ENCODE measurements around the gene MCTP2. TPM values are rescaled to one million over a fixed set of nuclear protein-coding genes. Genes with fewer than 3 reads are reported as not detected.

MCTP2 gene, protein sequence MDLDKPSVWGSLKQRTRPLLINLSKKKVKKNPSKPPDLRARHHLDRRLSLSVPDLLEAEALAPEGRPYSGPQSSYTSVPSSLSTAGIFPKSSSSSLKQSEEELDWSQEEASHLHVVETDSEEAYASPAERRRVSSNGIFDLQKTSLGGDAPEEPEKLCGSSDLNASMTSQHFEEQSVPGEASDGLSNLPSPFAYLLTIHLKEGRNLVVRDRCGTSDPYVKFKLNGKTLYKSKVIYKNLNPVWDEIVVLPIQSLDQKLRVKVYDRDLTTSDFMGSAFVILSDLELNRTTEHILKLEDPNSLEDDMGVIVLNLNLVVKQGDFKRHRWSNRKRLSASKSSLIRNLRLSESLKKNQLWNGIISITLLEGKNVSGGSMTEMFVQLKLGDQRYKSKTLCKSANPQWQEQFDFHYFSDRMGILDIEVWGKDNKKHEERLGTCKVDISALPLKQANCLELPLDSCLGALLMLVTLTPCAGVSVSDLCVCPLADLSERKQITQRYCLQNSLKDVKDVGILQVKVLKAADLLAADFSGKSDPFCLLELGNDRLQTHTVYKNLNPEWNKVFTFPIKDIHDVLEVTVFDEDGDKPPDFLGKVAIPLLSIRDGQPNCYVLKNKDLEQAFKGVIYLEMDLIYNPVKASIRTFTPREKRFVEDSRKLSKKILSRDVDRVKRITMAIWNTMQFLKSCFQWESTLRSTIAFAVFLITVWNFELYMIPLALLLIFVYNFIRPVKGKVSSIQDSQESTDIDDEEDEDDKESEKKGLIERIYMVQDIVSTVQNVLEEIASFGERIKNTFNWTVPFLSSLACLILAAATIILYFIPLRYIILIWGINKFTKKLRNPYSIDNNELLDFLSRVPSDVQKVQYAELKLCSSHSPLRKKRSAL
- total RNA-seq (10 to 100 TPM in 1 of 2 donors, 1 to 10 TPM in 1; 7.6 to 13.8 TPM), polyA plus RNA-seq (ENCODE audit: insufficient read depth, low read depth, low replicate concordance) (6.7 TPM)
- long read RNA-seq, donor 1, partial matches to known transcripts, result 0 of 1 reads
- long read RNA-seq, donor 1, other reads (novel, unspliced or antisense), result 0 of 1 reads
- long read RNA-seq, donor 2, result 0 reads

DNA sequence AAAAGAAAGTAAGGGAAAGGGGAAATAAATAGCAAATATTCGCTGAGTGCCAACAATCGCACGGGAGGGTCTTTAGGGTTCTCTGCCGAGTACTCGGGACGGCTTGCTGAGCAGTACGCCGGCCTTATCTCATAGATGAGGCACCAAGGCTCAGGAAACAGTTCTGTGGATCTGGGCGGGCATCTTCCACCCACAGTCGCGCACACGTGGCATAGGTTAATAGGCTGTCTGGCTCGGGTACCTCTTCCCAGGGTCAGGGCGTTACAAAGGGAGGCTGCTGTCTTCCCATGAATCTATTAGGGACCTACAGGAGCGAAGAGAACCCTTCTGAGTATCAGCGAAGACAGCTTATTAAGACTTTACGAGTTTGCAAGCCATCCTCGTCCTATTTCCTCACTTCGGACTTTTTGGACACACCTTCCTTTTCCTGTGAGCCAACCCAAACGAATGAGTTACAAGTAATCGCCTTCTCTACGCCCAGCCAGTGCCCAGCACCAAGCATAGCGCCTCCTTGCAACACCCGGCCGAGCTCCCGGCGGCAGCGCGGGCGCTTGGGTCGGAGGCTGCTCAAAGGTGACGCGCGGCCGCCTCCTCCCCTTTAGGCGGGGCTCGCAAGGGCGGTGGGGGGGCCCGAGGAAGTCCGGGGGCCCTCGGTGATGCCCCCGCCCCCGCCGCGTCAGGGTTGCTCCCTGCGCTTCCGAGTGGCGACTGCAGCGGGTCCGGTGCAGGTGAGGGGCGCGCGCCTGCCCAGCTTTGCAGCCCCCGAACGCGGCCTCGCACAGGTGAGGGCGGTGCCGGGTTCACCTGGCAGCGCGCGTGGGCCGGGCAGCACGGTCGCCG is at the start of gene MCTP2:
Gene MCTP2, plus strand, starts transcription at position 679 of the 840 bp plus-strand sequence. CDS start 66,705 bp downstream, outside the sequence.
- Histone ChIP-seq H3K27ac (peak within 1 kb of the TSS in 1 of 2 donors; percentile 16), H3K4me3 (peak within 1 kb of the TSS; percentile 51 to 66), H3K4me1 (no peaks in the 10 kb centered on the region), H3K9me3 (no peaks in the 10 kb centered on the region), H3K27me3 (no peaks in the 10 kb centered on the region), H3K36me3 (ENCODE audit: low read depth, missing control alignments) (no peaks in the 10 kb centered on the region)
- WGBS, 2 donors, result 0 to 1% methylated on average over 29 to 43 of the region's 66 CpGs
- peak; percentile 85 for DNase-seq
- TF ChIP-seq POLR2A (IDR thresholded peaks at IDR 0.05) (no peak), CTCF (IDR thresholded peaks at IDR 0.05) (no peak)
- intact Hi-C loops (cut with DNase I; ENCODE audit: low total_unique reads), result no loop called here

DNA sequence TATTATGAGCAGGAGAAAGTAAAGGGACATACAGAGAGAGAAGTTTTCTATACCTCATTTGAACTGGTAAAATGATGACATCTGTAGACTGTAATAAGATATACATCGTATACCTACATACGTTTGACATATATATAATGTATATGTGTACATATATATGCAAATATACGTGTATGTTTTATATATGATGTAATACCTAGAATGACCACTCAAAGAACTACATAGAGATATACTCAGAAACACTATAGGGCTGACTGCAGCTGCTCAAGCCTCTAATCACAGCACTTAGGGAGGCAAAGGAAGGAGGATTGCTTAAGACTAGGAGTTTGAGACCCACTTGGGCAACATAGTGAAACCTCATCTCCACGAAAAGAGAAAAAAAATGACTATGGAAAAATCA is 48.5 kb upstream of the MCTP2 start:
- intact Hi-C loops (cut with DNase I; ENCODE audit: low total_unique reads), result no loop called here
- H3K27me3 ChIP-seq, result no peaks in the 10 kb centered on the region

DNA sequence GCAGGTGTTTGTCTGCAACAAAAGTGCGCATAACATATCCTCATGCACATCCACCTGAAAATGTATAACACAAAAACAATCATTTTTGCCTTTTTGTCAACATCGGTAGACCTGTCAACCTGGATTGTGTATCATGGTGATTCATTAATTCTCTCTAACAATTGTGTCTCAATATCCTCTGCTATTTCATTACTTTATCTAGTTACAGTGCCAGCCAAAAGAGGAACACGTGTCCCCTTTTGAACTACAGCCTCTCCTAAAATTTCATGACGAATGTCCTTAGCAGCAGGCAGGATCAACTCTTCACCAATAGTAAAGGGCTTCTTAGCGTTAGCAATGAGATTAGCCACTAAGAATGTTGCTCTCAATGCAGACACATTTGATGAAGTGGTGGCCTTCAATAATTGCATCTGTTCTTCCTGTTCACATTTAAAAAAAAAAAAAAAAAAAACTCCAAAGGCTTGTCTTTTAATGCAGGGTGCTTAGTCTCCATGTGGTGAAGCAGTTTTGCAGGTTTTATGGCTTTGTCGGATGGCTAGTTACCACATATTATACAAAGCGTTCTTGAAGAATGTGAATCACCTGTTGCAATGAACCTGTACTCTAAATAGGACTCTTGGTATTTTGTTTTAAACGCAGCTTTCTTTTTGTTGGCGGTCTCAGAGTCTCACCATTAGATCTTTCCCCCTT is 45.7 kb upstream of the MCTP2 start:
- H3K4me1 ChIP-seq, result no peaks in the 10 kb centered on the region
- TF ChIP-seq POLR2A (IDR thresholded peaks at IDR 0.05) (no peak), CTCF (IDR thresholded peaks at IDR 0.05) (no peak)

More for the DNA sequence above, 48.5 kb upstream of the MCTP2 start:
- Histone ChIP-seq H3K27ac (no peak overlapping the region), H3K4me3 (no peak overlapping the region), H3K36me3 (ENCODE audit: low read depth, missing control alignments) (no peaks in the 10 kb centered on the region), H3K9me3 (no peaks in the 10 kb centered on the region), H3K4me1 (no peaks in the 10 kb centered on the region)
- DNase-seq, result no peak
- TF ChIP-seq CTCF (IDR thresholded peaks at IDR 0.05) (no peak), POLR2A (IDR thresholded peaks at IDR 0.05) (no peak)
- WGBS, 2 donors, result 92 to 95% methylated on average over 4 of the region's 4 CpGs

DNA sequence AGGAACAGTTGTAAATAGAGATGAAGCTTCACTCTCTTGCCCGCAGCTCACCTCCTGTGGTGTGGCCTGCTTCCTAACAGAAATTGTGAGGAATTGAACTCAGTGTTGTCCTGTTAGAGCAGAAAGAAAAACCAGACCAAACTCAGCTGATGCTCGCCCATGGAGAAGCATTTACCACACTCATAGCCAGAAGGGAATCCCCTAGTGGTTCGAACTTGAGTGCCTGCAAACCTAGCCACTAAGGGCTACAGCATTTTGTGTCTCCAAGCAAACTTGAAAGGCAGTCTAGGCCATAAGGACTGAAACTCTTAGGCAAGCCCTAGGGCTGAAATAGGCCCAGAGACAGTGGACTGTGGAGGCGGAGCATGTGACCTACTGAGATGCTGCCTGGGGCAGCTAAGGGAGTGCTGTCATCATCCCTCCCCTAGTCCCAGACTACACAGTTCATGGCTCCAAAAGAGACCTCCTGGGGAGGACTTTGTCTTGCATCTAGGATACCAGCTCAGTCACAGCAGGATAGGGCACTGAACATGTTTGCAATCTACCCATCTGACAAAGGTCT is 44.5 kb upstream of the MCTP2 start:
- intact Hi-C loops (cut with DNase I; ENCODE audit: low total_unique reads), result no loop called here
- Histone ChIP-seq H3K4me1 (no peaks in the 10 kb centered on the region), H3K27ac (no peak overlapping the region), H3K9me3 (no peaks in the 10 kb centered on the region), H3K4me3 (no peak overlapping the region), H3K27me3 (no peaks in the 10 kb centered on the region), H3K36me3 (ENCODE audit: low read depth, missing control alignments) (no peaks in the 10 kb centered on the region)
- TF ChIP-seq CTCF (IDR thresholded peaks at IDR 0.05) (no peak), POLR2A (IDR thresholded peaks at IDR 0.05) (no peak)
- no peak for DNase-seq
- 96 to 100% methylated on average over 3 to 4 of the region's 4 CpGs for WGBS, 2 donors

More for the DNA sequence above, 45.7 kb upstream of the MCTP2 start:
- no peak for DNase-seq
- Histone ChIP-seq H3K27ac (no peak overlapping the region), H3K36me3 (ENCODE audit: low read depth, missing control alignments) (no peaks in the 10 kb centered on the region), H3K4me3 (no peak overlapping the region), H3K27me3 (no peaks in the 10 kb centered on the region), H3K9me3 (no peaks in the 10 kb centered on the region)
- intact Hi-C loops (cut with DNase I; ENCODE audit: low total_unique reads), result no loop called here
- 81 to 86% methylated on average over 9 of the region's 9 CpGs for WGBS, 2 donors
